Measurements from ENCODE around the gene GTF2H4.

GRCh38 chr6:30864325-30864724, 43.7 kb upstream of the GTF2H4 start:
- TF ChIP-seq CTCF (conservative IDR thresholded peaks at IDR 0.05; ENCODE audit: low read length) (no peak), EZH2phosphoT487 (IDR thresholded peaks at IDR 0.05; ENCODE audit: borderline replicate concordance, low read depth, low read length) (no peak)
